Activated T-helper 1 cell treated with anti-CD3 and anti-CD28 coated beads, Interleukin-2, amount 50 U/mL, for 16 hours (primary cell): ENCODE measurements around the gene GBX2.

Experiments used
- DNase-seq, 2 donors: peaks; one replicate each; pipeline ENCODE4 v3.0.0-alpha.2; 2020; ENCODE audit warnings: low read depth in 1 of 2, low spot score in 1 of 2

Gene GBX2

GRCh38 chr2:236169151-236169721 lies 1.1 kb upstream of the GBX2 start:
- no peak for DNase-seq

GRCh38 chr2:236167297-236168109 lies 683 bp downstream of the GBX2 start:
- no peak for DNase-seq

- no peak for DNase-seq
Observed at GRCh38 chr2:236166796-236167296, 1.3 kb downstream of the GBX2 start.

GRCh38 chr2:236165842-236166795 lies 2.1 kb downstream of the GBX2 start:
- no peak for DNase-seq

GRCh38 chr2:236164925-236165841 lies 3.0 kb downstream of the GBX2 start:
- no peak for DNase-seq

- DNase-seq, result no peak
Observed at GRCh38 chr2:236164201-236164924, 3.8 kb downstream of the GBX2 start.

GRCh38 chr2:236163471-236164200 lies 4.5 kb downstream of the GBX2 start:
- DNase-seq, result no peak

GRCh38 chr2:236162882-236163470 lies 5.2 kb downstream of the GBX2 start:
- DNase-seq, result no peak

GRCh38 chr2:236162031-236162845 lies 5.9 kb downstream of the GBX2 start:
- DNase-seq, result no peak

GRCh38 chr2:236161531-236161930 lies 6.7 kb downstream of the GBX2 start:
- DNase-seq, result no peak

GRCh38 chr2:236161082-236161462 lies 7.1 kb downstream of the GBX2 start:
- DNase-seq, result no peak

- no peak for DNase-seq
Observed at GRCh38 chr2:236160366-236161081, 7.7 kb downstream of the GBX2 start.

GRCh38 chr2:236159778-236160170 lies 8.4 kb downstream of the GBX2 start:
- no peak for DNase-seq

- DNase-seq, result no peak
Observed at GRCh38 chr2:236158969-236159777, 9.0 kb downstream of the GBX2 start.

- DNase-seq, result no peak
Observed at GRCh38 chr2:236157815-236158498, 10.2 kb downstream of the GBX2 start.

- no peak for DNase-seq
Observed at GRCh38 chr2:236157366-236157765, 10.8 kb downstream of the GBX2 start.
